ENCODE measurements around the gene PRDM15.
A peak's percentile ranks its signal among the peaks of the same experiment; 100 is the strongest.

Gene PRDM15

DNA sequence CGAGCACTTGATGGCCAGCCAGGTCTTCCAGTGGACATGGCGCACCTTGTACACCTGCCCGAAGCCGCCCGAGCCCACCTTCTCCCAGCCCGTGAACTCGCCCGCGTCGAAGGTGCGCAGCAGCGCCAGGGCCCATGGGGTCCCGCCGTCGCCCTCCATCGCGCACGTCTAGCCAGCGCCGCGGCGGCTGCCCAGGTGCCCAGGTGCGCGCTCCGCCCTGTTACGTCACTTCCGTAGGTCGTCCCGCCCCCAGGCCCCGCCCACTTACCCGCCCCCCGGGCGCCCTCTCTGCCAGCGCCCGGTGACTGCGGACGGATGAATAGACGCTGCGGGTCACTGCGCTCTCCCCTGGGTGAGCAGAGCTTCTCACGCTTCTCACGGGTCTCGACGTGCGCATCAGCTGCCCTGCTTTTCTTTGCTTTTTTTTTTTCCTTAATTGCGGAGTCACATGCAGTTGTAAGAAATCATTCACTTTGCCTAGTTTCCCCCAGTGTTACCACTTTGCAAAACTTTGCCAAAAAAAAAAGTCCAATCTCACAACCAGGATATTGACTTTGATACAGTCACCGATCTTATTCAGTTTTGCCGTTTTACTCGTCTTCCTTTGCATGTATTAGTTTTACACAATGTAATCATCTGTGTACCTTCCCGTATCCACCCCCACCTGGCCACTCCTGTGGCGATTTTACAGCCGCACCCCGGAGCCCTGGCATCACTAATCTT lies 112.1 kb downstream of the PRDM15 start, which contains the start of gene RIPK4:
Gene RIPK4 (minus strand): TSS at position 170 of the 723 bp plus-strand sequence. CDS start 11 bp downstream, at position 159.
- Histone ChIP-seq H2AK5ac (ENCODE audit: low read length) (no peak within 1 kb of the TSS), H3K27me3 (ENCODE audit: insufficient read depth, low read length) (peaks cover 14% of the 10 kb centered on the region), H2BK12ac (ENCODE audit: low read length) (peak within 1 kb of the TSS; percentile 68), H4K91ac (ENCODE audit: low read depth, low read length) (peak within 1 kb of the TSS; percentile 64), H3K4me2 (ENCODE audit: low read length) (peak within 1 kb of the TSS; percentile 87), H4K12ac (ENCODE audit: low read depth, low read length) (peak within 1 kb of the TSS; percentile 85), H3K9me3 (ENCODE audit: insufficient read depth, low read depth, low read length) (peaks cover 3% of the 10 kb centered on the region), H4K8ac (ENCODE audit: low read depth, low read length) (peak within 1 kb of the TSS; percentile 94), H2BK5ac (ENCODE audit: low read depth, low read length, poor library complexity) (no peak within 1 kb of the TSS), H3K4me1 (ENCODE audit: control insufficient read depth in 1 of 2, insufficient read depth in 2 of 2, low read length in 2 of 2) (peaks cover 31 to 38% of the 10 kb centered on the region in 2 experiments), H3K27ac (ENCODE audit: low read depth, low read length) (no peak within 1 kb of the TSS), H3K4ac (ENCODE audit: low read depth, low read length) (peak within 1 kb of the TSS; percentile 87), H3K14ac (ENCODE audit: low read length) (peak within 1 kb of the TSS; percentile 78), H3K4me3 (ENCODE audit: low read depth, low read length) (peak within 1 kb of the TSS; percentile 85), H3K18ac (ENCODE audit: low read length) (peak within 1 kb of the TSS; percentile 86), H3K36me3 (ENCODE audit: control insufficient read depth in 1 of 2, insufficient read depth in 2 of 2, low read length in 2 of 2) (no peaks in the 10 kb centered on the region), H3K79me1 (ENCODE audit: low read length) (peaks cover 10% of the 10 kb centered on the region), H3K23ac (ENCODE audit: low read length) (no peak within 1 kb of the TSS), H3K9ac (ENCODE audit: low read length) (no peak within 1 kb of the TSS), H3K79me2 (ENCODE audit: control insufficient read depth, insufficient read depth, low read length, poor library complexity) (peaks cover 9% of the 10 kb centered on the region), H2BK120ac (ENCODE audit: insufficient read depth, low read length, poor library complexity) (peak within 1 kb of the TSS; percentile 59), H2AFZ (ENCODE audit: insufficient read depth, low read length, poor library complexity) (peak within 1 kb of the TSS; percentile 99)
- WGBS (ENCODE audit: extremely low coverage, insufficient coverage, insufficient read length), result no CpG with 5 or more reads among the region's 53 CpGs
- DNase-seq, result peak; percentile 90

DNA sequence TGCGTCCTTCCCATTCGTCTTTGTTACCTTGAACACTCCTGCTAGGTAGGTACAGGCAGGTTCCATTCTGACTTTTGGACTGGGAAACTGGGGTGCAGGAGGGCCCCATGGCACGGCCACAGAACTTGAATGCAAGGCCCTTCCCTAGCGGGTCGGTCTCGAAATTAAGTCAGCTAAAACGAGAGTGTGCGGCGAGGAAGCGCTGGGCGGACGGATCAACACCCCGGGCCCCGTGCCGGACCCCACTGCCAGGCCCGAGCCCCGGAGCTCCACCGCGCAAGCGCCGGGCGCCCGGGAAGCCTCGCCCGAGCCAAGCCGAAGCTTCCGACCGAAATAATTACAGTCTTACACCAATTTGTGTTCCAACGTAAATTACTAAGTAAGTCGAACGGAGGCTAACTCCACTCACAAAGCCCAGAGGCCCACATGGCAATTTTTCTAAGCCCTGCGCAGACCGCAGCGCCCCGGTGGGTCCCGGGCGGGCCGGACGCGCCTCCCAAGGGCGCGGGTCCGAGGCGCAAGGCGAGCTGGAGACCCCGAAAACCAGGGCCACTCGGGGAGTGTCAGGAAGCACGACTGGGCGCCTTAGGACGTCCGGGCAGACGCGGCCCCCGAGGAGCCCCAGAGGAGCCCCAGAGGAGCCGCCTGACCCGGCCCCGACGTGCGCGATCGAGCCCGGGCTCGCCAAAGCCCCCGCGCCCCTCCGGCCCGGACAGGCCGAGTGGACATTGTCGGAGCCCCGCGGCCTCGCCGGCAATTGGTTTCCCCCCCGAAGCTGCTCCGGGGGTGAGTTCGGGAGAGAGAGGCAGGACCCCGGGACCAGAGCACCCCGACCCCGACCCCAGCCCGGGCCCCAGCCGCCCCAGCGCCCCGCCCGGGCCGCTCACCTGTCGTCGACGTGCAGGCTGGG lies 112.9 kb downstream of the PRDM15 start:
- Histone ChIP-seq H3K4me3 (ENCODE audit: low read depth, low read length) (peak overlapping the region; percentile 85), H3K79me1 (ENCODE audit: low read length) (peaks cover 13% of the 10 kb centered on the region), H3K9ac (ENCODE audit: low read length) (no peak overlapping the region), H3K4me1 (ENCODE audit: control insufficient read depth in 1 of 2, insufficient read depth in 2 of 2, low read length in 2 of 2) (peaks cover 39 to 45% of the 10 kb centered on the region in 2 experiments), H3K4me2 (ENCODE audit: low read length) (peak overlapping the region; percentile 87), H2BK120ac (ENCODE audit: insufficient read depth, low read length, poor library complexity) (peak overlapping the region; percentile 59), H2AK5ac (ENCODE audit: low read length) (no peak overlapping the region), H3K4ac (ENCODE audit: low read depth, low read length) (peak overlapping the region; percentile 87), H3K79me2 (ENCODE audit: control insufficient read depth, insufficient read depth, low read length, poor library complexity) (peaks cover 9% of the 10 kb centered on the region), H3K18ac (ENCODE audit: low read length) (peak overlapping the region; percentile 86), H2AFZ (ENCODE audit: insufficient read depth, low read length, poor library complexity) (peak overlapping the region; percentile 99), H3K27ac (ENCODE audit: low read depth, low read length) (no peak overlapping the region), H4K12ac (ENCODE audit: low read depth, low read length) (peak overlapping the region; percentile 85), H2BK12ac (ENCODE audit: low read length) (peak overlapping the region; percentile 68), H4K91ac (ENCODE audit: low read depth, low read length) (peak overlapping the region; percentile 64), H3K23ac (ENCODE audit: low read length) (no peak overlapping the region), H3K14ac (ENCODE audit: low read length) (peak overlapping the region; percentile 78), H2BK5ac (ENCODE audit: low read depth, low read length, poor library complexity) (no peak overlapping the region), H3K27me3 (ENCODE audit: insufficient read depth, low read length) (peaks cover 14% of the 10 kb centered on the region), H4K8ac (ENCODE audit: low read depth, low read length) (peak overlapping the region; percentile 94), H3K9me3 (ENCODE audit: insufficient read depth, low read depth, low read length) (peaks cover 3% of the 10 kb centered on the region), H3K36me3 (ENCODE audit: control insufficient read depth in 1 of 2, insufficient read depth in 2 of 2, low read length in 2 of 2) (no peaks in the 10 kb centered on the region)
- peak in 1 of 2 donors; percentile 43 for DNase-seq
- WGBS (ENCODE audit: extremely low coverage, insufficient coverage, insufficient read length), result no CpG with 5 or more reads among the region's 88 CpGs

DNA sequence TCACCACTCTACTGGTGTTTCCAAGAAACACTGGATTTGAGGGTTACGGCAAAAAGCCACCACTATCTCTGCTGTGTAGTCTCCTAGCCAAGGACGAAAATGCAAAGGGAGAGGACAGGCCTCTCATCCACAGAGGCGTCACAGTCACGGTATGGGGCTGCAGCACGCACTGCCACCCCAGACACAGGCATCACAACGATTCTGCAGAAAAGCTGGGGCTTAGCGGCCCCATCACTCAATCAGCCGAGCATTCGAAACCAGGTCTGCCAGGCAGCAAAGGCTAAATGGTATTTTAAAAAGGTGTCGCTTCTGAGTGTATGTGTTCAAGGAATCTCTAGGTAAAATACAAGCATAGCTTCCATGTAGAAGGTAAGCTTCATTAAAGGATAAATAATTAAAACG lies 113.7 kb downstream of the PRDM15 start:
- no peak for DNase-seq
- Histone ChIP-seq H3K27me3 (ENCODE audit: insufficient read depth, low read length) (peaks cover 14% of the 10 kb centered on the region), H3K4me2 (ENCODE audit: low read length) (peak overlapping the region; percentile 1), H3K4ac (ENCODE audit: low read depth, low read length) (no peak overlapping the region), H3K79me1 (ENCODE audit: low read length) (peaks cover 13% of the 10 kb centered on the region), H3K4me3 (ENCODE audit: low read depth, low read length) (no peak overlapping the region), H2BK5ac (ENCODE audit: low read depth, low read length, poor library complexity) (no peak overlapping the region), H3K9ac (ENCODE audit: low read length) (no peak overlapping the region), H2AFZ (ENCODE audit: insufficient read depth, low read length, poor library complexity) (no peak overlapping the region), H2BK120ac (ENCODE audit: insufficient read depth, low read length, poor library complexity) (no peak overlapping the region), H3K4me1 (ENCODE audit: control insufficient read depth in 1 of 2, insufficient read depth in 2 of 2, low read length in 2 of 2) (peaks cover 45 to 51% of the 10 kb centered on the region in 2 experiments), H4K8ac (ENCODE audit: low read depth, low read length) (no peak overlapping the region), H4K91ac (ENCODE audit: low read depth, low read length) (no peak overlapping the region), H3K79me2 (ENCODE audit: control insufficient read depth, insufficient read depth, low read length, poor library complexity) (peaks cover 9% of the 10 kb centered on the region), H3K27ac (ENCODE audit: low read depth, low read length) (no peak overlapping the region), H3K36me3 (ENCODE audit: control insufficient read depth in 1 of 2, insufficient read depth in 2 of 2, low read length in 2 of 2) (no peaks in the 10 kb centered on the region), H3K14ac (ENCODE audit: low read length) (no peak overlapping the region), H4K12ac (ENCODE audit: low read depth, low read length) (no peak overlapping the region), H2AK5ac (ENCODE audit: low read length) (no peak overlapping the region), H2BK12ac (ENCODE audit: low read length) (no peak overlapping the region), H3K9me3 (ENCODE audit: insufficient read depth, low read depth, low read length) (peaks cover 3% of the 10 kb centered on the region), H3K18ac (ENCODE audit: low read length) (no peak overlapping the region), H3K23ac (ENCODE audit: low read length) (no peak overlapping the region)
- no CpG with 5 or more reads among the region's 11 CpGs for WGBS (ENCODE audit: extremely low coverage, insufficient coverage, insufficient read length)

- no peak overlapping the region for H2BK12ac ChIP-seq (ENCODE audit: low read length)
- peaks cover 45 to 51% of the 10 kb centered on the region in 2 experiments for H3K4me1 ChIP-seq (ENCODE audit: control insufficient read depth in 1 of 2, insufficient read depth in 2 of 2, low read length in 2 of 2)
- H3K18ac ChIP-seq (ENCODE audit: low read length), result no peak overlapping the region
- no CpG with 5 or more reads among the region's 7 CpGs for WGBS (ENCODE audit: extremely low coverage, insufficient coverage, insufficient read length)
- H3K9me3 ChIP-seq (ENCODE audit: insufficient read depth, low read depth, low read length), result peaks cover 3% of the 10 kb centered on the region
- H4K12ac ChIP-seq (ENCODE audit: low read depth, low read length), result no peak overlapping the region
- no peak for DNase-seq
- peaks cover 9% of the 10 kb centered on the region for H3K79me2 ChIP-seq (ENCODE audit: control insufficient read depth, insufficient read depth, low read length, poor library complexity)
- no peak overlapping the region for H2AK5ac ChIP-seq (ENCODE audit: low read length)
- no peak overlapping the region for H3K23ac ChIP-seq (ENCODE audit: low read length)
- H3K27me3 ChIP-seq (ENCODE audit: insufficient read depth, low read length), result peaks cover 12% of the 10 kb centered on the region
- H4K8ac ChIP-seq (ENCODE audit: low read depth, low read length), result no peak overlapping the region
- no peak overlapping the region for H3K4ac ChIP-seq (ENCODE audit: low read depth, low read length)
- H3K4me2 ChIP-seq (ENCODE audit: low read length), result peak overlapping the region; percentile 1
- H3K36me3 ChIP-seq (ENCODE audit: control insufficient read depth in 1 of 2, insufficient read depth in 2 of 2, low read length in 2 of 2), result no peaks in the 10 kb centered on the region
- H3K27ac ChIP-seq (ENCODE audit: low read depth, low read length), result no peak overlapping the region
- no peak overlapping the region for H2AFZ ChIP-seq (ENCODE audit: insufficient read depth, low read length, poor library complexity)
- no peak overlapping the region for H2BK5ac ChIP-seq (ENCODE audit: low read depth, low read length, poor library complexity)
- no peak overlapping the region for H2BK120ac ChIP-seq (ENCODE audit: insufficient read depth, low read length, poor library complexity)
- H3K79me1 ChIP-seq (ENCODE audit: low read length), result peaks cover 13% of the 10 kb centered on the region
- H3K4me3 ChIP-seq (ENCODE audit: low read depth, low read length), result no peak overlapping the region
- H3K9ac ChIP-seq (ENCODE audit: low read length), result no peak overlapping the region
- H4K91ac ChIP-seq (ENCODE audit: low read depth, low read length), result no peak overlapping the region
- no peak overlapping the region for H3K14ac ChIP-seq (ENCODE audit: low read length)
Observed at GRCh38 chr21:41764558-41765419, 114.4 kb downstream of the PRDM15 start.
